H1 (cell line): ENCODE data around the gene PRKN. TPM values are rescaled to one million over a fixed set of nuclear protein-coding genes. Genes with fewer than 3 reads are reported as not detected.

ENCODE experiments used
- CTCF ChIA-PET: fragments of 300-600 bp; sonication (Branson Sonifier 250); formaldehyde crosslinking; loops from one replicate; lab custom pipeline; 2021; ENCODE audit not compliant: partially characterized antibody; lab: Charles Lee
- POLR2A ChIA-PET: fragments of 300-600 bp; sonication (Branson Sonifier 250); formaldehyde crosslinking; loops from one replicate; lab custom pipeline; 2021; ENCODE audit warnings: inconsistent platforms; ENCODE audit not compliant: partially characterized antibody; lab: Charles Lee
- DNase-seq, 2 experiments: peaks; one replicate each; pipeline versions ENCODE4 v3.0.0 to v3.0.0-alpha.2; 2010 to 2022; ENCODE audit warnings: low spot score in 2 of 2, low read depth in 1 of 2, mixed read lengths in 1 of 2
- FAIRE-seq: peaks from 2 replicates; lab custom pipeline; 2011; peaks lifted over from hg19 to GRCh38; lab: Jason Lieb, UNC
- H2AFZ ChIP-seq: 2 replicates; pipeline ENCODE4 v1.8.1; 2012; ENCODE audit warnings: low read length, inconsistent platforms
- H2AK5ac ChIP-seq: 2 replicates; pipeline ENCODE4 v1.6.1; 2013; ENCODE audit warnings: low read depth, low read length
- H2BK120ac ChIP-seq: replicated peaks from 2 replicates; pipeline ENCODE3; 2013; ENCODE audit warnings: low read depth, low read length, inconsistent platforms
- H2BK12ac ChIP-seq: 2 replicates; pipeline ENCODE4 v1.6.1; 2013; ENCODE audit warnings: low read depth, low read length
- H2BK15ac ChIP-seq: 2 replicates; pipeline ENCODE4 v1.6.1; 2013; ENCODE audit warnings: low read length
- H2BK20ac ChIP-seq: 2 replicates; pipeline ENCODE4 v1.6.1; 2013; ENCODE audit warnings: low read length
- H2BK5ac ChIP-seq: 2 replicates; pipeline ENCODE4 v1.6.1; 2013; ENCODE audit warnings: low read depth, low read length
- H3K14ac ChIP-seq: 2 replicates; pipeline ENCODE4 v1.6.1; 2013; ENCODE audit warnings: inconsistent platforms; ENCODE audit not compliant: insufficient read length
- H3K18ac ChIP-seq: 2 replicates; pipeline ENCODE4 v1.6.1; 2013; ENCODE audit warnings: low read length; ENCODE audit errors: extremely low read depth
- H3K23ac ChIP-seq: 2 replicates; pipeline ENCODE4 v1.6.1; 2013; ENCODE audit warnings: inconsistent platforms; ENCODE audit not compliant: insufficient read length
- H3K23me2 ChIP-seq: 2 replicates; pipeline ENCODE4 v1.6.1; 2013; ENCODE audit warnings: low read depth, low read length
- H3K27ac ChIP-seq: 2 replicates; pipeline ENCODE4 v1.6.1; 2011; ENCODE audit warnings: low read depth, low read length, inconsistent platforms
- H3K27me3 ChIP-seq, 4 experiments: replicated peaks in 1 of 4; 1 replicate in 1 of 4; 2 replicates in 3 of 4; pipeline versions ENCODE4 v1.6.1 to v1.8.1; 2011 to 2013; ENCODE audit warnings: low read length in 3 of 4, mild to moderate bottlenecking in 3 of 4, inconsistent platforms in 2 of 4, mixed read lengths in 2 of 4, moderate library complexity in 1 of 4; ENCODE audit not compliant: control insufficient read depth in 3 of 4, insufficient read depth in 3 of 4; ENCODE audit errors: extremely low read depth in 1 of 4
- H3K36me3 ChIP-seq, 4 experiments: 2 replicates each; pipeline versions ENCODE4 v1.6.1 to v1.8.1; 2011 to 2013; ENCODE audit warnings: mild to moderate bottlenecking in 4 of 4, low read length in 3 of 4, moderate library complexity in 2 of 4, control low read depth in 1 of 4, inconsistent platforms in 1 of 4; ENCODE audit not compliant: insufficient read depth in 4 of 4, control insufficient read depth in 2 of 4
- H3K4ac ChIP-seq: replicated peaks from 2 replicates; pipeline ENCODE3; 2013; ENCODE audit warnings: low read length, low read depth, mixed read lengths, inconsistent platforms; ENCODE audit not compliant: insufficient read length
- H3K4me1 ChIP-seq, 4 experiments: replicated peaks in 1 of 4; 1 replicate in 1 of 4; 2 replicates in 3 of 4; pipeline versions ENCODE4 v1.6.1 to v1.8.1; 2011 to 2013; ENCODE audit warnings: low read length in 3 of 4, inconsistent platforms in 2 of 4, mixed read lengths in 1 of 4; ENCODE audit not compliant: insufficient read depth in 4 of 4, control insufficient read depth in 3 of 4
- H3K4me2 ChIP-seq, 2 experiments: 2 replicates each; pipeline versions ENCODE4 v1.6.1 to v1.8.1; 2011 to 2013; ENCODE audit warnings: low read depth in 2 of 2, low read length in 2 of 2, control low read depth in 1 of 2, inconsistent platforms in 1 of 2, mild to moderate bottlenecking in 1 of 2; ENCODE audit not compliant: insufficient read depth in 1 of 2
- H3K4me3 ChIP-seq, 4 experiments: fragments of 200-600, 300-600 bp in 1 of 4; sonication (generic), shearing (Covaris generic), sonication (Bioruptor Twin) in 1 of 4; 2 replicates each; pipeline versions ENCODE4 v1.5.1 to v1.8.1; 2011 to 2016; ENCODE audit warnings: low read length in 4 of 4, low read depth in 3 of 4, control low read depth in 2 of 4, inconsistent platforms in 2 of 4, mild to moderate bottlenecking in 2 of 4, mixed read lengths in 1 of 4, moderate library complexity in 1 of 4; ENCODE audit not compliant: insufficient read depth in 2 of 4; ENCODE audit errors: extremely low read depth in 1 of 4
- H3K56ac ChIP-seq: replicated peaks from 2 replicates; pipeline ENCODE3; 2013; ENCODE audit warnings: low read depth, mild to moderate bottlenecking, mixed read lengths, low read length, inconsistent platforms; ENCODE audit not compliant: insufficient read length
- H3K79me1 ChIP-seq: 2 replicates; pipeline ENCODE4 v1.6.1; 2013; ENCODE audit warnings: low read depth, low read length, control low read depth
- H3K79me2 ChIP-seq, 2 experiments: 2 replicates each; pipeline versions ENCODE4 v1.6.1 to v1.8.1; 2012 to 2013; ENCODE audit warnings: low read length in 2 of 2, mild to moderate bottlenecking in 2 of 2, inconsistent platforms in 1 of 2; ENCODE audit not compliant: insufficient read depth in 2 of 2, control insufficient read depth in 1 of 2
- H3K9ac ChIP-seq, 4 experiments: replicated peaks in 1 of 4; 1 replicate in 1 of 4; 2 replicates in 3 of 4; pipeline versions ENCODE4 v1.6.1 to v1.8.1; 2011 to 2013; ENCODE audit warnings: low read depth in 3 of 4, low read length in 3 of 4, control low read depth in 2 of 4, mild to moderate bottlenecking in 2 of 4, moderate library complexity in 2 of 4, inconsistent platforms in 1 of 4; ENCODE audit errors: extremely low read depth in 1 of 4
- H3K9me3 ChIP-seq, 2 experiments: 2 replicates each; pipeline versions ENCODE4 v1.6.1 to v1.8.1; 2012 to 2013; ENCODE audit warnings: mild to moderate bottlenecking in 2 of 2, moderate library complexity in 2 of 2, control low read depth in 1 of 2, inconsistent platforms in 1 of 2, low read depth in 1 of 2, low read length in 1 of 2, mixed read lengths in 1 of 2; ENCODE audit not compliant: insufficient read depth in 2 of 2
- H4K20me1 ChIP-seq, 2 experiments: replicated peaks in 1 of 2; 2 replicates each; pipeline versions ENCODE3 to v1.8.1; 2011 to 2013; ENCODE audit warnings: inconsistent platforms in 2 of 2, low read length in 2 of 2, mild to moderate bottlenecking in 1 of 2; ENCODE audit not compliant: insufficient read depth in 2 of 2, control insufficient read depth in 1 of 2
- H4K5ac ChIP-seq: 2 replicates; pipeline ENCODE4 v1.6.1; 2013; ENCODE audit warnings: low read length, low read depth, mixed read lengths, inconsistent platforms; ENCODE audit not compliant: insufficient read length
- H4K8ac ChIP-seq: 2 replicates; pipeline ENCODE4 v1.8.0; 2013; ENCODE audit warnings: mild to moderate bottlenecking, moderate library complexity, low read length, inconsistent platforms; ENCODE audit not compliant: insufficient read depth; ENCODE audit errors: extremely low read depth
- H4K91ac ChIP-seq: replicated peaks from 2 replicates; pipeline ENCODE3; 2013; ENCODE audit warnings: low read length, mixed read lengths, inconsistent platforms; ENCODE audit not compliant: insufficient read length
- ASH2L ChIP-seq: fragments of 200-600, 300-600 bp; sonication (generic); IDR thresholded peaks from one replicate; pipeline ENCODE4 v1.7.1; 2017; ENCODE audit warnings: low read length
- ATF3 ChIP-seq: IDR thresholded peaks from 2 replicates; pipeline ENCODE4 v1.6.1; 2011; ENCODE audit warnings: low read depth, mild to moderate bottlenecking, low read length; ENCODE audit not compliant: insufficient read depth
- HDAC2 ChIP-seq, 2 experiments: fragments of 300-600 bp in 1 of 2; sonication (generic) in 1 of 2; IDR thresholded peaks; 2 replicates each; pipeline ENCODE4 v1.6.1; 2011 to 2012; ENCODE audit warnings: low read depth in 2 of 2, low read length in 2 of 2, mild to moderate bottlenecking in 2 of 2, moderate library complexity in 2 of 2, borderline replicate concordance in 1 of 2, inconsistent platforms in 1 of 2
- KDM5A ChIP-seq: fragments of 200-600 bp; IDR thresholded peaks from 2 replicates; pipeline ENCODE4 v1.7.1; 2012; ENCODE audit warnings: mild to moderate bottlenecking, low read length, inconsistent platforms, mixed read lengths
- MAFK ChIP-seq: IDR thresholded peaks from 2 replicates; pipeline ENCODE4 v1.6.1; 2012; ENCODE audit warnings: low read depth, mild to moderate bottlenecking, improper control_type of control experiment, low read length
- NRF1 ChIP-seq: IDR thresholded peaks from 2 replicates; pipeline ENCODE4 v1.6.1; 2011; ENCODE audit warnings: mild to moderate bottlenecking, low read depth, low read length, improper control_type of control experiment
- POLR2AphosphoS5 ChIP-seq: IDR thresholded peaks from 2 replicates; pipeline ENCODE4 v1.6.1; 2011; ENCODE audit warnings: low read depth, low read length
- RXRA ChIP-seq: IDR thresholded peaks from 2 replicates; pipeline ENCODE4 v1.6.1; 2011; ENCODE audit warnings: low read depth, mild to moderate bottlenecking, low read length, moderate library complexity; ENCODE audit not compliant: insufficient read depth
- SIRT6 ChIP-seq: IDR thresholded peaks from one replicate; pipeline ENCODE4 v1.7.1; 2012; ENCODE audit warnings: low read length, inconsistent platforms
- SIX5 ChIP-seq: IDR thresholded peaks from 2 replicates; pipeline ENCODE4 v1.6.1; 2011; ENCODE audit warnings: mild to moderate bottlenecking, low read depth, low read length
- SRF ChIP-seq: IDR thresholded peaks from 2 replicates; pipeline ENCODE4 v1.6.1; 2011; ENCODE audit warnings: mild to moderate bottlenecking, low read depth, low read length, moderate library complexity
- SUZ12 ChIP-seq: fragments of 200-600 bp; sonication (generic); IDR thresholded peaks from 2 replicates; pipeline ENCODE4 v1.6.1; 2012; ENCODE audit warnings: mild to moderate bottlenecking, inconsistent platforms, low read length, moderate library complexity, mixed read lengths
- YY1 ChIP-seq: IDR thresholded peaks from 2 replicates; pipeline ENCODE4 v1.6.1; 2011; ENCODE audit warnings: low read depth, mild to moderate bottlenecking, low read length
- ZNF274 ChIP-seq: IDR thresholded peaks from 2 replicates; pipeline ENCODE4 v1.7.0; 2012; ENCODE audit warnings: low read length, borderline replicate concordance; ENCODE audit errors: extremely low read depth
- WGBS, 2 experiments: shearing (Covaris generic) in 1 of 2; methylation state at CpG; one replicate each; pipeline versions ENCODE4 v1.1.6 to v1.1.7; 2013 to 2015; ENCODE audit warnings: low lambda C conversion rate in 2 of 2, mixed read lengths in 2 of 2, inconsistent platforms in 1 of 2, low coverage in 1 of 2, missing lambda C conversion rate in 1 of 2; ENCODE audit not compliant: insufficient replicate concordance in 2 of 2, insufficient coverage in 1 of 2, insufficient read length in 1 of 2; ENCODE audit errors: extremely low coverage in 1 of 2, missing lambda C conversion rate in 1 of 2; 5-methylcytosine and 5-hydroxymethylcytosine counted together
- polyA plus RNA-seq, 7 experiments: library from polyadenylated mRNA; depleted of rRNA in 3 of 7; stranded (reverse) in 5 of 7; unstranded in 2 of 7; fragments of >200 nt in 5 of 7; fragments of 200-250 nt in 2 of 7; gene quantifications; 1 replicate in 5 of 7; 2 replicates in 1 of 7; 4 replicates in 1 of 7; pipeline versions ENCODE4 v1.2.1 to v1.2.3, GENCODE V29; 2011 to 2013; ENCODE audit warnings: missing spikeins in 2 of 7, mixed read lengths in 2 of 7
- total RNA-seq: library from RNA; stranded (reverse); fragmentation: NEBNext Ultra II Directional; extraction: Animal tissue kit (Norgen Biotek cat#: 25700); gene quantifications from 2 replicates; pipeline ENCODE4 v1.2.1, GENCODE V29; 2021

The PRKN gene
- total and polyA plus RNA-seq, 2 of the 8 experiments (the other 6 are each of a cell fraction or from before 2014, with no cell fraction given) = 0.13 to 0.29 TPM

GRCh38 chr6:162245830-162246420, 481.6 kb downstream of the PRKN start:
- no peaks in the 10 kb centered on the region for H3K79me2 ChIP-seq
- TF ChIP-seq SIRT6 = no peak
- TF ChIP-seq MAFK = no peak
- no peak for TF ChIP-seq SRF
- TF ChIP-seq SUZ12 = no peak
- TF ChIP-seq ZNF274 = no peak
- TF ChIP-seq ATF3 = no peak
- TF ChIP-seq RXRA = no peak
- TF ChIP-seq KDM5A = no peak
- no peak for TF ChIP-seq POLR2AphosphoS5
- TF ChIP-seq NRF1 = no peak
- no peak for TF ChIP-seq SIX5
- no peak for TF ChIP-seq HDAC2 (IDR thresholded peaks at IDR 0.05; ENCODE audit: borderline replicate concordance in 1 of 2, low read depth in 2 of 2, low read length in 2 of 2)
- TF ChIP-seq ASH2L = no peak
- no peak for TF ChIP-seq YY1
- H2AK5ac ChIP-seq = no peak overlapping the region
- H2BK5ac ChIP-seq = no peak overlapping the region
- H3K4me1 ChIP-seq = no peaks in the 10 kb centered on the region
- H3K9me3 ChIP-seq = no peaks in the 10 kb centered on the region
- H3K4ac ChIP-seq = no peak overlapping the region
- ChIA-PET POLR2A (no interaction called here), CTCF (no interaction called here)
- H3K79me1 ChIP-seq = no peaks in the 10 kb centered on the region
- no peaks in the 10 kb centered on the region for H4K20me1 ChIP-seq
- no peak overlapping the region for H3K14ac ChIP-seq
- H2BK120ac ChIP-seq = no peak overlapping the region
- no peak overlapping the region for H3K23ac ChIP-seq
- no peaks in the 10 kb centered on the region; the same call in 1 of the 2 replicates for H3K23me2 ChIP-seq
- H3K27me3 ChIP-seq = no peaks in the 10 kb centered on the region
- no peak overlapping the region for H3K9ac ChIP-seq
- H2BK12ac ChIP-seq = no peak overlapping the region
- H4K8ac ChIP-seq = no peak overlapping the region
- H4K5ac ChIP-seq = no peak overlapping the region
- no peak overlapping the region for H2BK20ac ChIP-seq
- H2AFZ ChIP-seq = no peak overlapping the region
- FAIRE-seq (no peak), DNase-seq (no peak)
- WGBS, 2 experiments = 89% methylated on average over 8 of the region's 8 CpGs; no CpG with 5 or more reads in 1 of the 2 experiments
- H4K91ac ChIP-seq = no peak overlapping the region
- no peaks in the 10 kb centered on the region for H3K36me3 ChIP-seq
- H3K27ac ChIP-seq = no peak overlapping the region
- H2BK15ac ChIP-seq = no peak overlapping the region
- H3K4me2 ChIP-seq = no peak overlapping the region
- H3K4me3 ChIP-seq = no peak overlapping the region
- H3K56ac ChIP-seq = no peak overlapping the region
- no peak overlapping the region for H3K18ac ChIP-seq
